GM18511 (cell line): ENCODE measurements around the gene ATP2C1.

ENCODE experiments used
- ATAC-seq: cut with Tn5 transposase; IDR thresholded peaks from one replicate; pipeline ENCODE4 v1.9.1; 2021; ENCODE audit warnings: mild to moderate bottlenecking, moderate library complexity; ENCODE audit not compliant: unreplicated experiment

Gene ATP2C1

DNA sequence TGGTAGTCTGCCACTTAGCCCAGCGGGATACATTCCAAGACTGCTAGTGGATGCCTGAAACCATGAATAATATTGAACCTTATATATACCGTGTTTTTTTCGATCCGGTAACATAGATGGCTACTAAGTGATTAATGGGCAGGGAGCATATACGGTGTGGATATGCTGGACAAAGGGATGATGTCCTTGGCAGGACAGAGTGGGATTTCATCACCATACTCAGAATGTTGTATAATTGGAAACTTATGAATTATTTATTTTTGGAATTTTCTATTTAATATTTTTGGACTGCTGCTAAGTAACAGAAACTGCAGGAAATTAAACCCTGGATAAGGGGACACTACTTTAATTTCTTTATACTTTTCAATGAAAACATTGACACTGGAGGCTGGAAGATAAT, 79.5 kb downstream of the ATP2C1 start:
- no peak for ATAC-seq

DNA sequence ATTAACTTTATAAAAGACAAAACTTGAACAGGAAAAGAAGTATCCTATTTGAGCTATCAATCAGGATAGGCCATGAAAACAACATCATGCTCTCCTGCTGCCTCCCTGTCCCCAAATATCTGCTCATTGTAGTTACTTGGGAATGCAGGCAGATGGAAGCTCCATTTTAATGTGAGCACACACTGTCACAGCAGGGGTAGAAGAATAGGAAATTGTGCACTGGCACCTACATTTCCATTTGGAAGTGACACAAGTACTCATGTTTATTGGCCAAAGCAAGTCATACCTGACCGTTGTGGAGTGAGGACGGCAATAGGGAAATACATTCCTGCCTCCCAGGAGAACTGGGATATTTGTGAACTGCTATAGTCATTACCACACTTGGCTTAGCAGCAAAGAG, 80.3 kb downstream of the ATP2C1 start:
- ATAC-seq, result no peak

DNA sequence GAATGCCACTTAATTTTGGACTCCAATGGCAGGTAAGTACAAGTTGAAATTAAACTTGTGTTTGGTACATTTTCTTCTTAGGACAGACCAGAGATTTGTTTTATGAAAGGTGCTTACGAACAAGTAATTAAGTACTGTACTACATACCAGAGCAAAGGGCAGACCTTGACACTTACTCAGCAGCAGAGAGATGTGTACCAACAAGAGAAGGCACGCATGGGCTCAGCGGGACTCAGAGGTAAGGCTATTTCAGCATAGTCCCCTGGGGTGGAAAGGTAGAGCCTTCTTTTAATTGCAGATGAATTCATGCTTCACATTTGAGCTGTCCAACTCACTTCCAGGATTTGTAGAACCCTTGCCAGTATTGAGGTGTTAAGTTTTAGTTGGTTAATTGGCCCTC, 81.4 kb downstream of the ATP2C1 start:
- ATAC-seq, result no peak

DNA sequence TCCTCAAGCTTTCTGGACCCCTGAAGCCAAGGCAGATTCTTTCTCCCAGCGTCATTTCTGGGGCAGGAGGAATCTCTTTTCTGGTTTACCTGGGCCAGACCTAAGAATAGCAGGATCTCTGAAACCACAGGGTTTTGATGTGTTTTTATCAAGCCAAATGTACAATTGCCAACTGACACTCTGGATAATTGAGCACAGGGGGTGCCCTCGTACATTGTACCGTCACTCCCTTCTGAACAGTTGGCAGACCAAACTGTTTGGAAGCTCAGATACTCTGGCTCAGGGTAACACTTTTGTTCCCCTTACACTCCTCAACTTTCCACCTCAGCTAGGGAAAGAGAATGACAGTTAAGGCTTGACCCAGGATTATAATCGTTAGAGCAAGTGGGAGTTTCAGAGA, 82.8 kb downstream of the ATP2C1 start:
- ATAC-seq, result no peak

DNA sequence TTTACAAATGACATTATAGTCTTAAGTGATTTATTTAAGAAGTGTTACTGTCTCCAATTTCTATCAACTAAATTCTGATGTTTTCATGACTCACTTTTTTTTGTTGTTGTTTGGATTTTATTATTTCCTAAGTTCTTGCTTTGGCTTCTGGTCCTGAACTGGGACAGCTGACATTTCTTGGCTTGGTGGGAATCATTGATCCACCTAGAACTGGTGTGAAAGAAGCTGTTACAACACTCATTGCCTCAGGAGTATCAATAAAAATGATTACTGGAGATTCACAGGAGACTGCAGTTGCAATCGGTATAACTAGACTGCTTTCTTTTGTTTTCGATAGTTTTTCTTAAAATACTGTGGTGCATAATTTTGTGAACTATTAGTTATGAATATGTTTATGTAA, 85.2 kb downstream of the ATP2C1 start:
- ATAC-seq, result no peak

DNA sequence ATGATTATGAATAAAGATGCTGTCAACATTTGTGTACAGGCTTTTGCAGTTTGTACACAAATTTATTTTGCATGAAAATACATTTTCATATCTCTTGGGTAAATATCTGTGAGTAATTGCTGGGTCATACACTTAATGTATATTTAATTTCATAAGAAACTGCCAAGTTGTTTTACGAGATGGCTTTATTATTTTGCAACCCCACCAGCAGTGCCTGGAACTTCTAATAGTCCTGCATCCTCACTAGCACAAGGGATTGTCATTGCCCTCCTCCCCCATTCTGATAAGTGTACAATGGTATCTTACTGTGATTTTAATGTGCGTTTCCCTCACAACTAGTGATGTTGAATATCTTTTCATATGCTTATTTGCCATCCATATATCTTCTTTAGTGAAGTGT, 87.6 kb downstream of the ATP2C1 start:
- no peak for ATAC-seq

DNA sequence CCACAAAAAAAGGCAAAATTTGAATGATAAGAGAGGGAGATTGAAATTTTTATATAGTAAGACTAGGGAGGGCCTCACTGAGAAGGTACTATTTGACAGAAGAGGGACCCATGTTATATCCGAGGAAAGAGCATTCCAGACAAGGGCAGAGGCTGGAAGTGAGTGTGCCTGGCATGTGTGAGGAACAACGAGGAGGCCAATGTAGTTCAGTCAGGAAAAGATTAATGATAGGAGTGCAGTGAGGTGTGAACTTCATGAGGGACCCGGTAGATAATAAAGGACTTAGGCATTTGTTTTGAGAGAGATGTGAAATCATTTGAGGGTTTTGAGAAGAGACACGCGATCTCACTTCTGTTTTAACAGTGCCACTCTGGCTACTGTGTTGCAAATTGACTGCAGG, 96.4 kb downstream of the ATP2C1 start:
- no peak for ATAC-seq

DNA sequence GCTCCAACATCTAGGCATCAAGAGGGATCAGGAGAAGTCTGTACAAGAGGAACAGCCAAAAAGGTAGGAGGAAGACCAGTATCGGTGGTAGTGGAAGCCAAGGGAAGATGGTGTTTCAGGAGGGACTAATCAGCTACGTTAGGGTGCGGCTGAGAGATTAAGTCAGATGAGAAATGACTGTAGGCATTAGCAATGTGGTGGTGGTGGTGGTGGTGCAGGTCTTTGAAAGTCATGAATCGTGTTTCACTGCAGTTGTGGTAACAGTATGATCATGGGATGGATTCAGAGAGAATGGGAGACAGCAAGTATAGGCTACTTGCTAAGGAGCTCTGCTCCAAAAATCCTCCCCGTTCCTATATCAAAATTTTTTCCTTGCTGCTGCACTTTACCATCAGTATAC, 97.2 kb downstream of the ATP2C1 start:
- no peak for ATAC-seq

DNA sequence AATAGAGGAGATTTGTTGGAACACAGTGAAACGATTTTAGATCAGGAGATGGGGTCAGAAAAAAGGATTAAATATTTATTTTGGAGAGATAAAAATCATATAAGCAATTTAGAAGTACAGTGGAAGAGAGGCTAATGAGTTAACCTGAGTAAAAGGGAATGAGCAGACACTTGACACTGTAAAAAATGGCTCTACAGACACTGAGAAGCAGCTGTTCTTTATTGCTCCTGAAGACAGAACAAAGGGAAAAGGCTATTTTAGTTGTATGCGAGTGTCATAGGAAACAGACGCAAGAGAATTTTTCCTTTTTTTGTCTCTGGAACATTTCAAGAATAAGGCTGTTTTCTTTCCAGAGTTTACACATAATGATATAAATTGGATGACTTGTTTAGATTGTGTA, 98.5 kb downstream of the ATP2C1 start:
- ATAC-seq, result no peak

DNA sequence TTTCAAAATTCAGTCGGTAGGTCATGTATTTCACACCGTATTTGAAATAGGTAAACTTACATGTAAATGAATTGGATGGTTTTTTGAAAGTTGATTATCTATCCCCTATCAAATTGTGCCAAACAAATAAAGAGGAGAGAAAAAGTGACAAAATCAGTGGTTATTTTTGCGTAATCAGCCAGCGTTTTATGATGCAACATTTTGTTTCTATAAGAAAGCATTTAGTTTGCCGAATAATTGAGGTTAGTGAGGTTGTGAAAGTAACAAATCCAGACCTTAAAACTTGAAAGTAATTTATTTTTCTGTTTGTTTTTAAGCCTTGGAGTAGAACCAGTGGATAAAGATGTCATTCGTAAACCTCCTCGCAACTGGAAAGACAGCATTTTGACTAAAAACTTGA, 103.4 kb downstream of the ATP2C1 start:
- no peak for ATAC-seq

DNA sequence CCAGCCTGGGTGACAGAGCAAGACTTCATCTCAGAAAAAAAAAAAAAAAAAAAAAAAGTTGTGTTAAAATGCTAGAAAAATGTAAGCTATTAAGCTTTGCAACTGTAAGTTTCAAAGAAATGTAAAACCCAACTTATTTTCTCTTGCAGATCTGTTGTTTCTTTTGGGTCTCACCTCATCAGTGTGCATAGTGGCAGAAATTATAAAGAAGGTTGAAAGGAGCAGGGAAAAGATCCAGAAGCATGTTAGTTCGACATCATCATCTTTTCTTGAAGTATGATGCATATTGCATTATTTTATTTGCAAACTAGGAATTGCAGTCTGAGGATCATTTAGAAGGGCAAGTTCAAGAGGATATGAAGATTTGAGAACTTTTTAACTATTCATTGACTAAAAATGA, 107.2 kb downstream of the ATP2C1 start:
- no peak for ATAC-seq

DNA sequence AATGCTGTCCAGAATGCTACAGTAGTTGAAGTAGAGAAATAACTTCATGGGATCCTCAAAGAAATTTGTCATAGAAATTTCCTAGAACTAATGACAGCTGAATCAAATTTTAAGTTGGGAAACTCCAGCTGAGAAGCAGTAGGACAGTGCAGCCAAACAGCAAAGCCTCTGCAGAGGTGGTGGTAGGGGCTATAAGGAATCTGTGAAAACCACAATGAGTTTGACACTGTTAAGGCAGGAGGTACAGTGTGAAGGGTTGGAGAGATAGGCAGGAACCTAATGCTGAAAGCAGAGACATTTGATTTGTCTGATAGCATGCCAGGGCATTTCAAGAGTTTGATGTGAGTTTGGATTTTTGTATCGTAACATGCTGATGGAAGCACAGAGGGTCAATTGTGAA, 110.7 kb downstream of the ATP2C1 start:
- no peak for ATAC-seq

DNA sequence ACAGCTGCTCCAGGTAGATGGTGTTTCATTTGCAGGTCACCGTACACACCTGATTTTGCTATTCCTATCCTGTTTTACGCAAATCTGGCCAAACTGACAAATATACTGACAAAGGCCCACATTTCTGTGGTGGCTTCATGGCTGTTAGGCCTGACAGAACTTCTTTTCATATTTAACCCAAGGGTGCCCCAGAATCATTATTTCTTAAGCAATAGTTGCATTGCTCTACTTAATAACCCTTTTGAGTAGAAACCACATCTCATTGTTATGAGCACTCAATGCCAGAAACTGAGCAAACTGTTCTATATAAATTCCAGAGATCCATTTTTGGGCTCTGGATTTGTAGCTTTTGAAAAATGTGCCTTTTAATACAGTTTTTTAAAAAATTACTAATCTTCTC, 113.4 kb downstream of the ATP2C1 start:
- ATAC-seq, result no peak

DNA sequence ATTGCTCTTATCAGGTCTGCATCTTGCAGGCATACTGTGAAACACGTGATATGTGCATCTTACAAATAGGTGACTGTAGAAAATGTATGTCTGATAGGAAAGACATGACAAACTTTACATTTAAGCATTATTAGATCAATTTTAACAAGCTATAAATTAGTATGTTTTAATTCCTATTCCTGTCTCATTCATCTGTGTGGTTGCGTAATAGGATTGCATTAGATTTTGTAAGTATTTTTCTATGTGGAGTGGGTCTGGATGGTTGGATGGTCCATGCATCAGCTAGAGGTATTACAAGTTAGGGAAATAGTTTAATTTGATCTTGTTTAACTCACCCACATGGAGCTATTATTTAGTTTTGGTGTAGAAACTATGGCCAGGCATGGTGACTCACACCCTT, 113.9 kb downstream of the ATP2C1 start:
- no peak for ATAC-seq

DNA sequence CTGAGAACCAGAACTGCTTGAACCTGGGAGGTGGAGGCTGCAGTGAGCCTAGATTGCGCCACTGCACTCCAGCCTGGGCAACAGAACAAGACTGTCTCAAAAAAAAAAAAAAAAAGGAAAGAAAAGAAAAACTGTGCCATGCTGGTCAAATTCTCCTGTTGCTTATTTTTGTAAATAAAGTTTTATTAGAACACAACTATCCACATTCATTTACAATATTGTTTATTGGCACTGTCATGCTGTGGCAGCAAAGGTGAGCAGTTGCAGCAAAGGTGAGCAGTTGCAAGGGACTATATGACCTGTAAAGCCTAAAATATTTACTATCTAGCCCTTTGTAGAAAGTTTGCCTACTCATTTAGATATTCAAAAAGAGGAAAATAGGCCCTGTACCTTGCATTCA, 114.4 kb downstream of the ATP2C1 start:
- ATAC-seq, result no peak

DNA sequence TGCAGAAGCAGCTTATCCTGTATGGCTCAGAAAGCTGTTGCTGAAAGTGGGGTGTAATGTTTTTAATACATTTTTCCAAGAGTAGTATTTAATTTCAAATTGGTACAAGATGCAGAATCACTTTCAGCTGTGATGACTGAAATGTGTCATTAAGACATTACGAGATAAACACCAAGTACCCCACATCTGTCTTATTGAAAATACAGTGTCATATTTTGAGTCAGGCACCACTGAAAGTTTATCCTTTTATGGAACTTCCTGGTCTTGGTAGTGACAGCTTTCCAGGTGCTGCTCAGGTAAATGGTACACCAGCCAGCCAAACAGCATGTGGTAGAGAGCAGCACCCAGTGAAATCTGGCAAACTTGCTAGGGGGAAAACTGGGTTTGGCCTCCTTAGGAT, 115.8 kb downstream of the ATP2C1 start:
- no peak for ATAC-seq

DNA sequence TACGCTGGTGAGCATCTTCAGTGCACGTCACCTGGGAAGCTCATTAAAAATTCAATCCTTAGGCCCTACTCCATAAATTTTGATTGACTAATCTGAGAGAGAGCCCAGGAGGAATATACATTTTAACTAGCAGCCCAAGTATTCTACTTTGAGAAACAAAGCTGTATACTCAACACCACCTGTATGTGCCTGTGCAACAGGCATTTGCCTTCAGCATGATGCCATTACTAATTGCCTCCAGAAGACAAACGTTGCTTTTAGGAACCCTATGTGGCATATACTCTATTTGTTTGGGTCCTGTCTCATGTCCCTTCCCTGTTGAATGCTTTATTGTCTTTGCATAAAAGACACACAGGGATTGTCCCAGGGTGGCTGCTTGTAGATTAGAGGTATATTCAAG, 125.1 kb downstream of the ATP2C1 start:
- no peak for ATAC-seq

DNA sequence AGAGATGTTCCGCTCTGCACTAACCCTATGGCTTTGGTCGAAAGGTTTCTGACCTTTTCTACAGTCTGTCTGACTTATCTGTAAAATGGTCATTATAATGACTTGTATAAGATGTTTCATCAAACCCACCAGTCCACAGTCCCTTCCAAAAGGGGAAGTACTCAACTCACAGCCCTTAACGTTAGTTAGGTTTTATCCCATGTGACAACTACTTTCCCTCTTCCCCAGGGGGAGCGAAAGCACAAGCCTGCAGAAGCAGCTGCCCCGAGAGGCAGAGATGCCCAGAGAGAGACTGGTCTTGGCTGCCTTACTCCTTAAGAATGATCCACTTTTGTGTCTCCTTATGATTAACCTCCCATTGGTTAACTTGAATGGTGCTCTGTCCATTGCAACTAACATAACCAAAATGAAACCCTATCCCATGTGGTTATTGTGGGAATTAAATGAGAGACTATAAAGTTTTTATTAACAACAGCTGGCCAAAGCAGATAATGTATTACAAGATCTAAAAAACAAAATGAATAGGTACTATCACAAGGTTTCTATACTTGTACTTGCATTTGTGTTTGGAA, 126.3 kb downstream of the ATP2C1 start:
- no peak for ATAC-seq

DNA sequence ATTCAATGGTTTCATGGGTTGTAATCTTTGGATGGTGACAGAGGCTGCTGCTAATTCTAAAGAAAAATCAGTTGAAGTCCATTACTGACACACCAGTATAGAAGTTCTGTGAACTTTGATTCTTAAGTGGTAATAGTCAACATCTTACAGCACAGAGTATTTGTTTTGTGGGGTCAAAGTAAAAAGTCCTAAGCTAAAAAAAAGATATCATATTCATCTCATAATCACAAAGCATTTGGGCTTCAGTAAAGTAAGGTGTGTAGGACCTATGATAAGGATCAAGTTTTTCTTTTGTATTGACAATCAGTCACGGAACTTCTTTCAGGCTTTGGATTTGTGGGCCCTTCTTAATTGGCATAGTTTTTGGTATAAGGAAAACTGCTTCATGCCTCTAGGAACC, 131.7 kb downstream of the ATP2C1 start:
- no peak for ATAC-seq

DNA sequence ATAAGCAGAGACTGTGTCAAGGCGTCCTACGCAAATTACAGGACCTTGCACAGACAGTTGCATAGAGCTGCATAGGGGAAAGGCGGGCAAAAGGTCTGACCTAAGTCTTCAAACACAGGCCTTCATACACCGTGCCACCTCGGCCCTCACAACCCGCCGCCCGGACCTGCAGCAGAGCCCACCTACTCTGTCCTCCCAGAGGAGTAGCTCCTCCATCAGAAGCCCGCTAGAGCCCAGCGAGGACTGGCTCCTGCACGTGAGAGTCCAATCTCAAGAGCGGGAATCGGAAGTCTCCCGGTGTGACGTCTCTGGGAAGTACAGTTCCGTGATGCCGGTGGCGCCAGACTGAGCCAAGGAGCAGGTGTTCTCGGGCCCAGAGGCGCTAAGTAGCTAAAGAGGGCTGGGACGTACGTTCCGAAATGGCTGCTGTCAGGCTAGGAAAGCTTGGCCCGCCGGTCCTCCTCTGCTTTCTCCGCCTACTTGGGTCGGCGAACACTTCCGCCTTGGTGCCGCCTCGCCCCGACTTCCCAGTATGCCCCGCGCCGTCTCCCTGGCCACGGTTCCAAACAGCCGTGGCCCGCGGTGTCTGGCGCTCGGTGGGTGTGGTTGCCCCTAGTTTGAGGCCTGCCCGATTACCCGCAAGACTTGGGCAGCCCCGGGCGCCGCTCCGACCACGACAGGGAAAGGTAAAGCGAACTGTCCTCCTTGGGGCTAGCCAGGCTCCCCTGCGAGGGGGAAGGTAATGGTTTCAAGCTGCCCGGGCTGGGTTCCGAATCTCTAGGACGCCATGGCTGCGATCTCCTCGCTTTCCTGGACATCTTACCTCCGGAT, 132.7 kb downstream of the ATP2C1 start, which contains the start of the genes ASTE1 and NEK11:
ASTE1 (minus strand) TSS at position 505 of the 831 bp plus-strand sequence. CDS start 1,519 bp downstream, outside the sequence.
NEK11 (plus strand) TSS at position 557 of the 831 bp plus-strand sequence. CDS start 2,832 bp downstream, outside the sequence.
- ATAC-seq, result peak; percentile 100

DNA sequence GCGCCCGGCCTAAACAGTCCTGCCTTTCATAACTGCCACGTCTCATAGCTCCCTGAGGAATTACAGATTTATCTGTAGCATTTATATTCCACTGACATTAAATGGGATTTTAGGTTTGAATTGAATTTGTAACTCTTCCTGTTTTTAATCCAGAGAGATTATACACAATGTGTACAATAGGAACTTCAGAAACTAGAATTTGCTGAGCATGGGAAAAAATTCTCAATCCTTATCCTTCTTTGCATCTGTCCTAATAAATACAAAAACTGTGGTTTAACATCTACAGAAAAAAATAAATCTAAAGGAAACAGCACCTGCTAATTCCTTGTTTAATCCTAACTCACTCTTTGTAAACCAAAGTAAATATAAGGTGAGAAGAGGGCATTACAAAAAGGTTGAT, 135.0 kb downstream of the ATP2C1 start:
- no peak for ATAC-seq

DNA sequence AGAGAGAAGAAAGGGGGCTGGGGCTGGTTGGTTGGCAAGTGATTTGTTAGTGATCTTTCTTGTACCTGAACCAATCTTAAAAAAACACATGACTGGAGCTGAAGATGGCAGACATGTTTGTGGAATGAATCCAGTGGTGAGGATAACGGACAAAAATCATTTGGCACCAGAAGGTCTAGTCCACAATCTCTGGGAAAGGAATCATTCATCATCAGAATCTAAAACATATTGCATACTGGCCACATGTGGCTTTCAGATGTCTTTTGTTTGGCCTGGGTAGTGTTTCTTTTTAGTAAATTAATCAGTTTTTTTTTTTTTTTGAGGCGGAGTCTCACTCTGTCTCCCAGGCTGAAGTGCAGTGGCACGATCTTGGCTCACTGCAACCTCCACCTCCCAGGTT, 137.8 kb downstream of the ATP2C1 start:
- ATAC-seq, result no peak
